Measurements from ENCODE around the gene C2CD5. TPM values are rescaled to one million over a fixed set of nuclear protein-coding genes. Genes with fewer than 3 reads are reported as not detected.

The C2CD5 gene
- total and polyA plus RNA-seq, 7 donors, result 2.5 to 13.4 (median 5.9) TPM

DNA sequence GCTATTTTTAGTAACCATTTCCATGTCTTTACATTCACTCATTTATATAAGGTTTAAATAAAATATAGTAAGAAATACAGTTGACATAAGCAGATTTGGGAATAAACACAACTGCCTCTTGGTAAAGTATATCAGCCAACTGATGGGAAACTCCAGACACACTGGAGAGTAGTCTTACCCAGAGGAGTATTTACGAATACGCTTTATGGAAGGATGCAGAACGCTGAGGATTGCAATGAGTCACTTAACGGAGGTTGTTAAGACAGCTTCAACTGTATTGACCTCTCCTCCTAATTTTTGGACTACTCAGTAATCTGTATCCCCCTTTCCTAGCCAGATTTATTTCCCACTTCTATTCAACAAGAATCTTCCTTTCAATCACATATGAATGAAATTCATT is 6.0 kb downstream of the C2CD5 start:
- H3K27ac ChIP-seq, result no peak overlapping the region
- H3K4me1 ChIP-seq, result peaks cover 9% of the 10 kb centered on the region

DNA sequence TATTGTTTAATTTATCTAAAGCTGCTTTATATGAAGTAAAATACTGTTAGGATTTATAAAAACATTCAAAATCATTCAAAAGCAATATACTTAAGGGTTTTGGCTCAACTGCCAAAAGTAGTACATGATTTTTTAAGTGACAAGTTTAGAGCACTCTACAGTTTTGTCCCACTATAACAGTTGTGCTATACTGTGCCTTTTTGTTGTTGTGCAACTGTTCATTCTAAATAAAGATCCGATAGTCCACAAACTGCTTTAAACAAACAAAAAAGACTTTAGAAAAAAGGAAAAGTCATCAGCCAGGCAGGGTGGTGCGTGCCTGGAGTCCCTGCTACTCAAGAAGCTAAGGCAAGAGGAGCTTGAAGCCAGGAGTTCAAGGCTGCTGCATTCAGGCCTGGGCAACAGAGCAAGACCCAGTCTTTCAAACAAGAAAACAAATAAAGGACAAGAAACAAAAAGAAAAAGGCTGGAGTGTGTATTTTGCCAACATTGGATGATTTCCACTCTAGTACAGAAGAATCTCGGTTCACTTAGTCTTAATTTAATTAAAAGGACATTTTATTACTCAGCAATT is 7.3 kb downstream of the C2CD5 start:
- WGBS, 3 donors, result 71 to 83% (median 72%) methylated on average over 3 of the region's 3 CpGs

More for the DNA sequence above, 6.0 kb downstream of the C2CD5 start:
- Histone ChIP-seq H3K27me3 (ENCODE audit: insufficient read depth in 3 of 3, low read length in 2 of 3) (no peaks in the 10 kb centered on the region), H3K36me3 (ENCODE audit: insufficient read depth in 1 of 2, low read depth in 1 of 2) (peaks cover 0 to 18% of the 10 kb centered on the region in 2 donors), H3K4me3 (no peak overlapping the region), H3K9me3 (no peaks in the 10 kb centered on the region)
- TF ChIP-seq CTCF (IDR thresholded peaks at IDR 0.05), result no peak
- ATAC-seq (no peak), DNase-seq (no peak)
- WGBS, 3 donors, result 86 to 90% (median 87%) methylated on average over 4 of the region's 4 CpGs
- intact Hi-C loops (cut with DNase I), result no loop called here

DNA sequence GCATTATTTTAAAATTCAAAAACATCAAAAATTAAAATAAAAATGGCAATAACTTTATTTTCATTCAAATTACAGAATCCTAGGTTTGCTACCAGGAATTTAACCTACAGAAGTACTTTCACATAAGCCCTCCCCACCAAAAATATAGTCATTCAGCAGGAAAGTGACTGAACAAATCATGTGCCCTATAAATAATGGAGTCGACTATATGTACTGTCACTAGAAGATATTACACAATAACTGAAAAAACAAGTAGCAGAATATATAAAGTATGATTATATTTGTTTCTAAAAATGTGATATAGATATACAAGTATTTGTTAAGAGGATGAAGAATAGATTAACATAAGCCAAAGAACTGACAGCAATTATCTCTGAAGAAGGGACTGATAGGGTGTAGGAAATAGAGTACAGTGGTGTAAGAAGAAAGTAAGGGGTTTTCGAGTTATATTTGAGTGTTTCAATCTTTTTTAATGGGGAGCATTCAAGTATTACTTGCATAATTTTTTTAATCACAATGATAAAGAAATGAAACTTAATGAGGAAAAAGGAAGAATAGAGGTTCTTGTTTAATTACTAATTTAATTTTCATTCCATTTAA is 7.9 kb downstream of the C2CD5 start:
- Histone ChIP-seq H3K36me3 (ENCODE audit: insufficient read depth in 1 of 2, low read depth in 1 of 2) (peaks cover 0 to 32% of the 10 kb centered on the region in 2 donors), H3K27me3 (ENCODE audit: insufficient read depth in 3 of 3, low read length in 2 of 3) (no peaks in the 10 kb centered on the region), H3K27ac (no peak overlapping the region), H3K4me1 (no peaks in the 10 kb centered on the region), H3K9me3 (peaks cover 3% of the 10 kb centered on the region), H3K4me3 (no peak overlapping the region)
- no peak for TF ChIP-seq CTCF (IDR thresholded peaks at IDR 0.05)
- 85 to 88% (median 85%) methylated on average over 2 of the region's 2 CpGs for WGBS, 3 donors
- intact Hi-C loops (cut with DNase I), result no loop called here
- DNase-seq (no peak), ATAC-seq (no peak)

More for the DNA sequence above, 7.3 kb downstream of the C2CD5 start:
- intact Hi-C loops (cut with DNase I), result no loop called here
- Histone ChIP-seq H3K4me3 (no peak overlapping the region), H3K4me1 (no peaks in the 10 kb centered on the region), H3K36me3 (ENCODE audit: insufficient read depth in 1 of 2, low read depth in 1 of 2) (peaks cover 0 to 30% of the 10 kb centered on the region in 2 donors), H3K9me3 (no peaks in the 10 kb centered on the region), H3K27ac (no peak overlapping the region), H3K27me3 (ENCODE audit: insufficient read depth in 3 of 3, low read length in 2 of 3) (no peaks in the 10 kb centered on the region)
- DNase-seq (no peak), ATAC-seq (no peak)
- no peak for TF ChIP-seq CTCF (IDR thresholded peaks at IDR 0.05)

GRCh38 chr12:22535478-22535877 is 8.9 kb downstream of the C2CD5 start:
- Histone ChIP-seq H3K4me1 (no peaks in the 10 kb centered on the region), H3K9me3 (peaks cover 8% of the 10 kb centered on the region), H3K4me3 (no peak overlapping the region), H3K36me3 (ENCODE audit: insufficient read depth in 1 of 2, low read depth in 1 of 2) (peaks cover 0 to 32% of the 10 kb centered on the region in 2 donors), H3K27ac (no peak overlapping the region), H3K27me3 (ENCODE audit: insufficient read depth in 3 of 3, low read length in 2 of 3) (no peaks in the 10 kb centered on the region)
- WGBS, 3 donors, result 86 to 95% (median 88%) methylated on average over 2 of the region's 2 CpGs
- intact Hi-C loops (cut with DNase I), result no loop called here
- TF ChIP-seq CTCF (IDR thresholded peaks at IDR 0.05), result no peak
- DNase-seq, result no peak
- ATAC-seq, result no peak
